Fibroblast of skin of right quadriceps (primary cell): ENCODE results near the gene SMURF2.
"Not testable (repeated sequence)": the region's sequence is repeated elsewhere in the genome, so short reads cannot be mapped to it uniquely, and the experiment has no call there.

Source experiments
- DNase-seq: peaks from one replicate; pipeline ENCODE4 v3.0.0-alpha.2; 2013

Gene SMURF2

GRCh38 chr17:64664299-64664981 lies 2.3 kb upstream of the SMURF2 start:
- peak; percentile 38 for DNase-seq

GRCh38 chr17:64663836-64664235 lies 1.7 kb upstream of the SMURF2 start:
- not testable (repeated sequence) for DNase-seq

- DNase-seq = no peak
These were observed 764 bp upstream of the SMURF2 start for GRCh38 chr17:64662774-64663367.

- no peak for DNase-seq
These were observed 456 bp downstream of the SMURF2 start for GRCh38 chr17:64661726-64661975.

- DNase-seq = not testable (repeated sequence)
These were observed 955 bp downstream of the SMURF2 start for GRCh38 chr17:64660978-64661725.

GRCh38 chr17:64660195-64660977 lies 1.7 kb downstream of the SMURF2 start:
- peak; percentile 63 for DNase-seq

GRCh38 chr17:64658931-64659330 lies 3.2 kb downstream of the SMURF2 start:
- peak; percentile 84 for DNase-seq

- DNase-seq = no peak
These were observed 4.4 kb downstream of the SMURF2 start for GRCh38 chr17:64657610-64658125.

GRCh38 chr17:64655704-64656103 lies 6.4 kb downstream of the SMURF2 start:
- no peak for DNase-seq

GRCh38 chr17:64653985-64654355 lies 8.1 kb downstream of the SMURF2 start:
- no peak for DNase-seq

- DNase-seq = peak; percentile 59
These were observed 8.7 kb downstream of the SMURF2 start for GRCh38 chr17:64653325-64653984.

- DNase-seq = no peak
These were observed 10.2 kb downstream of the SMURF2 start for GRCh38 chr17:64651889-64652288.

- no peak for DNase-seq
These were observed 13.9 kb downstream of the SMURF2 start for GRCh38 chr17:64648234-64648633.

- DNase-seq = no peak
These were observed 14.3 kb downstream of the SMURF2 start for GRCh38 chr17:64647817-64648216.

- DNase-seq = no peak
These were observed 22.6 kb downstream of the SMURF2 start for GRCh38 chr17:64639516-64639915.

GRCh38 chr17:64638552-64639203 lies 23.4 kb downstream of the SMURF2 start:
- DNase-seq = peak; percentile 44

GRCh38 chr17:64635647-64636305 lies 26.3 kb downstream of the SMURF2 start:
- peak; percentile 97 for DNase-seq

GRCh38 chr17:64634218-64634617 lies 27.9 kb downstream of the SMURF2 start:
- DNase-seq = no peak

- DNase-seq = no peak
These were observed 29.5 kb downstream of the SMURF2 start for GRCh38 chr17:64632606-64633005.

GRCh38 chr17:64632194-64632593 lies 29.9 kb downstream of the SMURF2 start:
- no peak for DNase-seq
